GM23338 (cell line): ENCODE data around the gene SLC39A10. TPM values are rescaled to one million over a fixed set of nuclear protein-coding genes. Genes with fewer than 3 reads are reported as not detected.

Experiments
- ATAC-seq: fragments of 200-7000 bp; cut with Tn5 transposase; 3 replicates; pipeline ENCODE4 v1.9.1; 2020
- DNase-seq: peaks from one replicate; pipeline ENCODE4 v3.0.0-alpha.2; 2015; ENCODE audit warnings: low spot score
- H2AFZ ChIP-seq: fragments of 200-600 bp; sonication (generic); 2 replicates; pipeline ENCODE4 v1.8.0; 2016; ENCODE audit warnings: antibody characterized with exemption, mild to moderate bottlenecking, moderate library complexity
- H3F3A ChIP-seq: fragments of 200-600 bp; sonication (generic); replicated peaks from 2 replicates; pipeline ENCODE4 v1.8.0; 2017; ENCODE audit warnings: antibody characterized with exemption, mixed run types, low read depth
- H3K27ac ChIP-seq: fragments of 200-600 bp; sonication (generic); 2 replicates; pipeline ENCODE4 v1.6.1; 2016; ENCODE audit warnings: low read depth
- H3K27me3 ChIP-seq: fragments of 200-600 bp; sonication (generic); 2 replicates; pipeline ENCODE4 v1.8.0; 2016; ENCODE audit warnings: mild to moderate bottlenecking, mixed run types, moderate library complexity; ENCODE audit not compliant: insufficient read depth
- H3K36me3 ChIP-seq: fragments of 200-600 bp; sonication (generic); 2 replicates; pipeline ENCODE4 v1.8.0; 2016; ENCODE audit warnings: mild to moderate bottlenecking; ENCODE audit not compliant: insufficient read depth
- H3K4me1 ChIP-seq: fragments of 200-600 bp; sonication (generic); 2 replicates; pipeline ENCODE4 v1.8.0; 2016; ENCODE audit warnings: mild to moderate bottlenecking, moderate library complexity; ENCODE audit not compliant: insufficient read depth
- H3K4me2 ChIP-seq: fragments of 200-600 bp; sonication (generic); 2 replicates; pipeline ENCODE4 v1.7.1; 2017; ENCODE audit warnings: mixed run types
- H3K4me3 ChIP-seq: fragments of 200-600 bp; sonication (generic); 2 replicates; pipeline ENCODE4 v1.6.1; 2016; ENCODE audit warnings: mixed run types
- H3K79me2 ChIP-seq: fragments of 200-600 bp; sonication (generic); replicated peaks from 2 replicates; pipeline ENCODE4 v1.8.0; 2017; ENCODE audit warnings: mild to moderate bottlenecking; ENCODE audit not compliant: insufficient read depth
- H3K9me2 ChIP-seq: fragments of 200-600 bp; sonication (generic); 2 replicates; pipeline ENCODE4 v1.8.0; 2017; ENCODE audit not compliant: insufficient read depth
- H4K20me1 ChIP-seq: fragments of 200-600 bp; sonication (generic); replicated peaks from 2 replicates; pipeline ENCODE4 v1.8.0; 2017; ENCODE audit warnings: mild to moderate bottlenecking; ENCODE audit not compliant: insufficient read depth
- H3K27ac Mint-ChIP-seq: 2 replicates; pipeline ENCODE4 v1.8.0; 2020; ENCODE audit warnings: inconsistent platforms, mild to moderate bottlenecking, moderate library complexity, mixed read lengths
- H3K27me3 Mint-ChIP-seq: 3 replicates; pipeline ENCODE4 v1.8.0; 2022; ENCODE audit warnings: low read depth, mild to moderate bottlenecking, moderate library complexity, mixed read lengths, inconsistent platforms; ENCODE audit not compliant: insufficient read depth, poor library complexity
- H3K36me3 Mint-ChIP-seq: 3 replicates; pipeline ENCODE4 v1.8.0; 2021; ENCODE audit warnings: low read depth, mild to moderate bottlenecking, inconsistent platforms, moderate library complexity, mixed read lengths
- H3K4me1 Mint-ChIP-seq: 3 replicates; pipeline ENCODE4 v1.8.0; 2020; ENCODE audit warnings: mild to moderate bottlenecking, inconsistent platforms, mixed read lengths
- H3K4me3 Mint-ChIP-seq: 3 replicates; pipeline ENCODE4 v1.8.0; 2021; ENCODE audit warnings: moderate library complexity, mild to moderate bottlenecking, inconsistent platforms, mixed read lengths
- H3K9me3 Mint-ChIP-seq: 3 replicates; pipeline ENCODE4 v1.8.0; 2020; ENCODE audit warnings: moderate library complexity, mild to moderate bottlenecking, inconsistent platforms, mixed read lengths
- CREB1 ChIP-seq: fragments of 250-450 bp; sonication (Bioruptor Pico); IDR thresholded peaks from 2 replicates; pipeline ENCODE4 v1.5.0; 2020; ENCODE audit warnings: low read depth, mild to moderate bottlenecking, moderate library complexity
- EZH2 ChIP-seq: fragments of 200-600 bp; sonication (generic); IDR thresholded peaks from one replicate; pipeline ENCODE4 v1.8.0; 2017; ENCODE audit warnings: antibody characterized with exemption, mild to moderate bottlenecking, low read depth; ENCODE audit not compliant: unreplicated experiment
- EZH2phosphoT487 ChIP-seq: fragments of 200-600 bp; sonication (generic); IDR thresholded peaks from one replicate; pipeline ENCODE4 v1.8.1; 2018; ENCODE audit warnings: antibody characterized with exemption; ENCODE audit not compliant: unreplicated experiment
- JUNB ChIP-seq: IDR thresholded peaks from one replicate; pipeline ENCODE4 v1.6.1; 2016; ENCODE audit warnings: antibody characterized with exemption; ENCODE audit not compliant: unreplicated experiment
- NANOG ChIP-seq: IDR thresholded peaks from 2 replicates; pipeline ENCODE4 v1.6.1; 2016; ENCODE audit warnings: antibody characterized with exemption, borderline replicate concordance
- POLR2AphosphoS5 ChIP-seq: IDR thresholded peaks from 2 replicates; pipeline ENCODE4 v1.6.1; 2016; ENCODE audit warnings: antibody characterized with exemption, low read depth
- STAT1 ChIP-seq: IDR thresholded peaks from one replicate; pipeline ENCODE4 v1.6.1; 2016; ENCODE audit warnings: antibody characterized with exemption; ENCODE audit not compliant: unreplicated experiment
- ZNF114 ChIP-seq: fragments of 250-450 bp; sonication (Bioruptor Pico); IDR thresholded peaks from 2 replicates; pipeline ENCODE4 v1.5.0; 2020; ENCODE audit warnings: mild to moderate bottlenecking, moderate library complexity
- ZNF331 ChIP-seq: fragments of 250-450 bp; sonication (Bioruptor Pico); IDR thresholded peaks from 2 replicates; pipeline ENCODE4 v1.5.0; 2020; ENCODE audit warnings: low read depth, mild to moderate bottlenecking, moderate library complexity
- polyA plus RNA-seq: library from polyadenylated mRNA; unstranded; fragments of >200 nt; fragmentation: Nextera tagmentation; extraction: Ambion mirVana; gene quantifications from 2 replicates; pipeline ENCODE4 v1.2.1, GENCODE V29; 2016
- total RNA-seq: library from RNA; depleted of rRNA; stranded (reverse); fragments of >200 nt; shearing (Covaris generic); gene quantifications from 2 replicates; pipeline ENCODE4 v1.2.3, GENCODE V29; 2014
- TF ChIP-seq, protein P1 (sequence below): IDR thresholded peaks from 2 replicates; pipeline ENCODE4 v1.6.1; 2016; ENCODE audit warnings: antibody characterized with exemption
- TF ChIP-seq, protein P2 (sequence below), 2 experiments: fragments of 200-600 bp in 1 of 2; sonication (generic) in 1 of 2; conservative IDR thresholded peaks; 2 replicates each; pipeline versions ENCODE4 v1.5.1 to v1.6.1; 2016 to 2017; ENCODE audit warnings: antibody characterized with exemption in 2 of 2, low read depth in 2 of 2, mild to moderate bottlenecking in 2 of 2, moderate library complexity in 1 of 2
- TF ChIP-seq, protein P3 (sequence below): IDR thresholded peaks from one replicate; pipeline ENCODE4 v1.6.1; 2018; ENCODE audit warnings: antibody characterized with exemption; ENCODE audit not compliant: unreplicated experiment

SLC39A10 gene
- total and polyA plus RNA-seq, 2 experiments from 2014 or later = 261 to 356 TPM

DNA sequence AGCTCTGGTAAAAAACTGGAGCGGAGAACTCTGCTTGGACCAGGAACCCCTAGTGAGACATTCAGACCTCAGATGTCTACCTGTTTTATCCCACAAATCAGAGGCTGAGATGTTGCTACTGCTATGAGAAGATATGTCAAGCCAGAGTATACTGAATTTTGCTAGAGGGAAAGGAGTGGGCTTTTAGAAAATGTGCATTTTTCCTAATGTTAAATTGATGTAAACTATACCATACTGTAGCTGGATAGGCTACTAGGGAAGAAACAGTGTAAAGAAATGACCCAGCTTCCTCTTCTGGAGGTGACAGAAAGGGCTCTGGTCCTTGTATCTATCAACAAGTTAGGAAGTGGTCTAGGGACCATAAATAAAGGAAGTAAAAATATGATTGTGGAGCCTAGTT lies 65.0 kb downstream of the SLC39A10 start:
- Mint-ChIP-seq H3K9me3 (no peaks in the 10 kb centered on the region), H3K4me3 (no peak overlapping the region), H3K4me1 (peaks cover 38% of the 10 kb centered on the region), H3K36me3 (peaks cover 31% of the 10 kb centered on the region), H3K27ac (0 out of 2 replicates have a peak overlapping the region, but pooled peaks have one; percentile 10), H3K27me3 (peaks cover 2% of the 10 kb centered on the region)
- Histone ChIP-seq H3K9me2 (no peaks in the 10 kb centered on the region), H3K36me3 (peaks cover 14% of the 10 kb centered on the region; the same call in 1 of the 2 replicates), H3K4me2 (no peak overlapping the region), H2AFZ (no peak overlapping the region), H3K4me3 (no peak overlapping the region), H4K20me1 (no peaks in the 10 kb centered on the region), H3K27ac (no peak overlapping the region), H3K4me1 (peaks cover 21% of the 10 kb centered on the region), H3F3A (no peaks in the 10 kb centered on the region), H3K27me3 (no peaks in the 10 kb centered on the region), H3K79me2 (peaks cover 6% of the 10 kb centered on the region; the same call in 1 of the 2 replicates)
- TF ChIP-seq ZNF331 (CRISPR knock-in tag) (no peak), JUNB (no peak)
- ATAC-seq (no peak), DNase-seq (no peak)

DNA sequence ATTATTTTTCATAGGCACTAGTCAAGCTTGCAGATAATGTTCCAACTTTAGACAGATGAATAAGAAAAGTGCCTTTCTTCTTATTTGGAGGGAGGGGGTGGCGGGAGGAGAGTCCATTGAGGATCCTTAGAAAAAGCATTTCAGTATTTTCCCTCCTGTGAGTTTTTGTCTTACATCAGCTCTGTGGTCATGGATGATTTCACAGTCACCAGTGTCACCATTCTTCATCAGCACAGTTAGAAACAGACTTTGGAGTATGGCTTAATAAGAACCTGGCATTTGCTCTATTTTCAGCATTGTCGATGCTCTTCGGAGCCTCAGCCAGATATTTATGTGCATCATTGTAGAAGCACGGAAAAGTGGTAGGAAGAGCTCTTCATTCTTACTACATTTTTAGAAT lies 70.1 kb downstream of the SLC39A10 start:
- Histone ChIP-seq H2AFZ (no peak overlapping the region), H3K4me2 (no peak overlapping the region), H3K79me2 (no peaks in the 10 kb centered on the region), H3K36me3 (peaks cover 13% of the 10 kb centered on the region; the same call in 1 of the 2 replicates), H3K27me3 (no peaks in the 10 kb centered on the region), H3K4me3 (no peak overlapping the region), H3K4me1 (peaks cover 8% of the 10 kb centered on the region; the same call in 1 of the 2 replicates), H3F3A (no peaks in the 10 kb centered on the region), H3K27ac (no peak overlapping the region), H4K20me1 (no peaks in the 10 kb centered on the region), H3K9me2 (no peaks in the 10 kb centered on the region)
- peaks cover 2% of the 10 kb centered on the region for H3K27me3 Mint-ChIP-seq
- H3K9me3 Mint-ChIP-seq = no peaks in the 10 kb centered on the region
- H3K4me3 Mint-ChIP-seq = no peak overlapping the region
- DNase-seq (no peak), ATAC-seq (no peak)
- peaks cover 28% of the 10 kb centered on the region for H3K36me3 Mint-ChIP-seq
- H3K27ac Mint-ChIP-seq = no peak overlapping the region
- peaks cover 20% of the 10 kb centered on the region for H3K4me1 Mint-ChIP-seq
- no peak for TF ChIP-seq ZNF114 (CRISPR knock-in tag)
- TF ChIP-seq STAT1 = no peak
- TF ChIP-seq NANOG = no peak
- TF ChIP-seq, protein P1, sequence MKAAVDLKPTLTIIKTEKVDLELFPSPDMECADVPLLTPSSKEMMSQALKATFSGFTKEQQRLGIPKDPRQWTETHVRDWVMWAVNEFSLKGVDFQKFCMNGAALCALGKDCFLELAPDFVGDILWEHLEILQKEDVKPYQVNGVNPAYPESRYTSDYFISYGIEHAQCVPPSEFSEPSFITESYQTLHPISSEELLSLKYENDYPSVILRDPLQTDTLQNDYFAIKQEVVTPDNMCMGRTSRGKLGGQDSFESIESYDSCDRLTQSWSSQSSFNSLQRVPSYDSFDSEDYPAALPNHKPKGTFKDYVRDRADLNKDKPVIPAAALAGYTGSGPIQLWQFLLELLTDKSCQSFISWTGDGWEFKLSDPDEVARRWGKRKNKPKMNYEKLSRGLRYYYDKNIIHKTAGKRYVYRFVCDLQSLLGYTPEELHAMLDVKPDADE = no peak
- no peak for TF ChIP-seq POLR2AphosphoS5
- no peak for TF ChIP-seq EZH2phosphoT487
- no peak for TF ChIP-seq JUNB
- TF ChIP-seq ZNF331 (CRISPR knock-in tag) = no peak
- TF ChIP-seq, protein P2, sequence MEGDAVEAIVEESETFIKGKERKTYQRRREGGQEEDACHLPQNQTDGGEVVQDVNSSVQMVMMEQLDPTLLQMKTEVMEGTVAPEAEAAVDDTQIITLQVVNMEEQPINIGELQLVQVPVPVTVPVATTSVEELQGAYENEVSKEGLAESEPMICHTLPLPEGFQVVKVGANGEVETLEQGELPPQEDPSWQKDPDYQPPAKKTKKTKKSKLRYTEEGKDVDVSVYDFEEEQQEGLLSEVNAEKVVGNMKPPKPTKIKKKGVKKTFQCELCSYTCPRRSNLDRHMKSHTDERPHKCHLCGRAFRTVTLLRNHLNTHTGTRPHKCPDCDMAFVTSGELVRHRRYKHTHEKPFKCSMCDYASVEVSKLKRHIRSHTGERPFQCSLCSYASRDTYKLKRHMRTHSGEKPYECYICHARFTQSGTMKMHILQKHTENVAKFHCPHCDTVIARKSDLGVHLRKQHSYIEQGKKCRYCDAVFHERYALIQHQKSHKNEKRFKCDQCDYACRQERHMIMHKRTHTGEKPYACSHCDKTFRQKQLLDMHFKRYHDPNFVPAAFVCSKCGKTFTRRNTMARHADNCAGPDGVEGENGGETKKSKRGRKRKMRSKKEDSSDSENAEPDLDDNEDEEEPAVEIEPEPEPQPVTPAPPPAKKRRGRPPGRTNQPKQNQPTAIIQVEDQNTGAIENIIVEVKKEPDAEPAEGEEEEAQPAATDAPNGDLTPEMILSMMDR (conservative IDR thresholded peaks at IDR 0.05; ENCODE audit: low read depth in 2 of 2) = no peak
- TF ChIP-seq, protein P3, sequence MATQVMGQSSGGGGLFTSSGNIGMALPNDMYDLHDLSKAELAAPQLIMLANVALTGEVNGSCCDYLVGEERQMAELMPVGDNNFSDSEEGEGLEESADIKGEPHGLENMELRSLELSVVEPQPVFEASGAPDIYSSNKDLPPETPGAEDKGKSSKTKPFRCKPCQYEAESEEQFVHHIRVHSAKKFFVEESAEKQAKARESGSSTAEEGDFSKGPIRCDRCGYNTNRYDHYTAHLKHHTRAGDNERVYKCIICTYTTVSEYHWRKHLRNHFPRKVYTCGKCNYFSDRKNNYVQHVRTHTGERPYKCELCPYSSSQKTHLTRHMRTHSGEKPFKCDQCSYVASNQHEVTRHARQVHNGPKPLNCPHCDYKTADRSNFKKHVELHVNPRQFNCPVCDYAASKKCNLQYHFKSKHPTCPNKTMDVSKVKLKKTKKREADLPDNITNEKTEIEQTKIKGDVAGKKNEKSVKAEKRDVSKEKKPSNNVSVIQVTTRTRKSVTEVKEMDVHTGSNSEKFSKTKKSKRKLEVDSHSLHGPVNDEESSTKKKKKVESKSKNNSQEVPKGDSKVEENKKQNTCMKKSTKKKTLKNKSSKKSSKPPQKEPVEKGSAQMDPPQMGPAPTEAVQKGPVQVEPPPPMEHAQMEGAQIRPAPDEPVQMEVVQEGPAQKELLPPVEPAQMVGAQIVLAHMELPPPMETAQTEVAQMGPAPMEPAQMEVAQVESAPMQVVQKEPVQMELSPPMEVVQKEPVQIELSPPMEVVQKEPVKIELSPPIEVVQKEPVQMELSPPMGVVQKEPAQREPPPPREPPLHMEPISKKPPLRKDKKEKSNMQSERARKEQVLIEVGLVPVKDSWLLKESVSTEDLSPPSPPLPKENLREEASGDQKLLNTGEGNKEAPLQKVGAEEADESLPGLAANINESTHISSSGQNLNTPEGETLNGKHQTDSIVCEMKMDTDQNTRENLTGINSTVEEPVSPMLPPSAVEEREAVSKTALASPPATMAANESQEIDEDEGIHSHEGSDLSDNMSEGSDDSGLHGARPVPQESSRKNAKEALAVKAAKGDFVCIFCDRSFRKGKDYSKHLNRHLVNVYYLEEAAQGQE = no peak
- no peak for TF ChIP-seq CREB1 (CRISPR knock-in tag)
- no peak for TF ChIP-seq EZH2
